Neural crest cell (in vitro differentiated cells): ENCODE results near the gene ZNF283. TPM values are rescaled to one million over a fixed set of nuclear protein-coding genes. Genes with fewer than 3 reads are reported as not detected.
"Not testable (repeated sequence)": the region's sequence is repeated elsewhere in the genome, so short reads cannot be mapped to it uniquely, and the experiment has no call there.

Source experiments
- DNase-seq: peaks from one replicate; pipeline ENCODE4 v3.0.0; 2021; ENCODE audit warnings: low read depth, mixed read lengths, low spot score
- H3K27ac Mint-ChIP-seq: one replicate; pipeline ENCODE4 v1.8.0; 2021; ENCODE audit warnings: mild to moderate bottlenecking, mixed read lengths; ENCODE audit not compliant: unreplicated experiment
- H3K27me3 Mint-ChIP-seq: 2 replicates; pipeline ENCODE4 v1.8.0; 2021; ENCODE audit warnings: low read depth, mild to moderate bottlenecking, mixed read lengths
- H3K36me3 Mint-ChIP-seq: 2 replicates; pipeline ENCODE4 v1.8.0; 2021; ENCODE audit warnings: low read depth, mild to moderate bottlenecking, mixed read lengths
- H3K4me1 Mint-ChIP-seq: 2 replicates; pipeline ENCODE4 v1.8.0; 2021; ENCODE audit warnings: mixed read lengths
- H3K4me3 Mint-ChIP-seq: one replicate; pipeline ENCODE4 v1.8.0; 2021; ENCODE audit warnings: mild to moderate bottlenecking, mixed read lengths
- H3K9me3 Mint-ChIP-seq: 2 replicates; pipeline ENCODE4 v1.8.0; 2021; ENCODE audit warnings: mixed read lengths
- CTCF ChIP-seq: fragments of 200-600 bp; sonication (generic); conservative IDR thresholded peaks from 2 replicates; pipeline ENCODE4 v1.5.0; 2021; ENCODE audit warnings: antibody characterized with exemption, mild to moderate bottlenecking
- total RNA-seq: library from RNA; stranded (reverse); gene quantifications from 2 replicates; pipeline ENCODE4 v1.2.1, GENCODE V29; 2021

The ZNF283 gene
- total RNA-seq, 1 donor from 2014 or later, result 13.6 TPM

- TF ChIP-seq CTCF, result no peak
- H3K27ac Mint-ChIP-seq, result no peak overlapping the region
- H3K27me3 Mint-ChIP-seq, result no peaks in the 10 kb centered on the region
- peaks cover 37% of the 10 kb centered on the region for H3K9me3 Mint-ChIP-seq
- H3K36me3 Mint-ChIP-seq, result peaks cover 66% of the 10 kb centered on the region
- H3K4me1 Mint-ChIP-seq, result no peaks in the 10 kb centered on the region
- H3K4me3 Mint-ChIP-seq, result no peak overlapping the region
- no peak for DNase-seq
Observed at GRCh38 chr19:43848821-43849220, 21.7 kb downstream of the ZNF283 start.

- no peak for TF ChIP-seq CTCF
- DNase-seq, result no peak
- Mint-ChIP-seq H3K27me3 (no peaks in the 10 kb centered on the region), H3K9me3 (peaks cover 35% of the 10 kb centered on the region), H3K4me3 (no peak overlapping the region), H3K36me3 (peaks cover 34% of the 10 kb centered on the region), H3K4me1 (no peaks in the 10 kb centered on the region), H3K27ac (no peak overlapping the region)
Observed at GRCh38 chr19:43858174-43858573, 31.1 kb downstream of the ZNF283 start.

- Mint-ChIP-seq H3K9me3 (peaks cover 12% of the 10 kb centered on the region), H3K36me3 (peaks cover 15% of the 10 kb centered on the region)
- not testable (repeated sequence) for H3K27me3 Mint-ChIP-seq, H3K4me1 Mint-ChIP-seq, H3K27ac Mint-ChIP-seq, DNase-seq, H3K4me3 Mint-ChIP-seq
Observed at GRCh38 chr19:43866923-43867322, 39.8 kb downstream of the ZNF283 start.

GRCh38 chr19:43872547-43873336 lies 45.6 kb downstream of the ZNF283 start:
- H3K9me3 Mint-ChIP-seq, result peaks cover 20% of the 10 kb centered on the region
- no peaks in the 10 kb centered on the region for H3K4me1 Mint-ChIP-seq
- H3K27me3 Mint-ChIP-seq, result no peaks in the 10 kb centered on the region
- TF ChIP-seq CTCF, result no peak
- DNase-seq, result no peak
- peaks cover 32% of the 10 kb centered on the region for H3K36me3 Mint-ChIP-seq
- no peak overlapping the region for H3K4me3 Mint-ChIP-seq
- no peak overlapping the region for H3K27ac Mint-ChIP-seq

- TF ChIP-seq CTCF, result no peak
- no peaks in the 10 kb centered on the region for H3K27me3 Mint-ChIP-seq
Observed at GRCh38 chr19:43880483-43880882, 53.4 kb downstream of the ZNF283 start.

GRCh38 chr19:43883864-43884263 lies 56.7 kb downstream of the ZNF283 start, which contains the start of gene ZNF404:
Gene ZNF404 (minus strand): TSS chr19:43883964.
- DNase-seq, result no peak
- H3K4me1 Mint-ChIP-seq, result no peaks in the 10 kb centered on the region
- TF ChIP-seq CTCF, result no peak
- H3K36me3 Mint-ChIP-seq, result peaks cover 39% of the 10 kb centered on the region
- H3K9me3 Mint-ChIP-seq, result peaks cover 36% of the 10 kb centered on the region
- H3K4me3 Mint-ChIP-seq, result no peak within 1 kb of the TSS
- H3K27me3 Mint-ChIP-seq, result no peaks in the 10 kb centered on the region
- H3K27ac Mint-ChIP-seq, result no peak within 1 kb of the TSS

More at GRCh38 chr19:43880483-43880882, 53.4 kb downstream of the ZNF283 start:
- H3K4me3 Mint-ChIP-seq, result no peak overlapping the region
- H3K4me1 Mint-ChIP-seq, result no peaks in the 10 kb centered on the region
- no peak for DNase-seq
- H3K9me3 Mint-ChIP-seq, result peaks cover 35% of the 10 kb centered on the region
- H3K36me3 Mint-ChIP-seq, result peaks cover 48% of the 10 kb centered on the region
- no peak overlapping the region for H3K27ac Mint-ChIP-seq
